WTC11 (cell line): ENCODE measurements around the gene DPP10. TPM values are rescaled to one million over a fixed set of nuclear protein-coding genes. Genes with fewer than 3 reads are reported as not detected.

Experiments used
- ATAC-seq: fragments of 200-7000 bp; cut with Tn5 transposase; 2 replicates; pipeline ENCODE4 v1.10.0; 2021; ENCODE audit warnings: mild to moderate bottlenecking, moderate library complexity
- CTCF ChIA-PET: fragments of 300-600 bp; sonication (Branson Sonifier 250); formaldehyde crosslinking; loops from one replicate; lab custom pipeline; 2021; ENCODE audit warnings: antibody characterized with exemption; lab: Charles Lee
- POLR2A ChIA-PET: fragments of 350-600 bp; sonication (Branson Sonifier 250); formaldehyde crosslinking; loops from one replicate; lab custom pipeline; 2021; ENCODE audit warnings: antibody characterized with exemption; lab: Charles Lee
- DNase-seq: peaks from one replicate; pipeline ENCODE4 v3.0.0; 2021; ENCODE audit warnings: low spot score
- H3K27ac Mint-ChIP-seq: 2 replicates; pipeline ENCODE4 v1.8.0; 2021; ENCODE audit warnings: mixed read lengths
- H3K27me3 Mint-ChIP-seq: 2 replicates; pipeline ENCODE4 v1.8.0; 2021; ENCODE audit warnings: low read depth, mild to moderate bottlenecking, moderate library complexity, mixed read lengths
- H3K36me3 Mint-ChIP-seq: 2 replicates; pipeline ENCODE4 v1.8.0; 2021; ENCODE audit warnings: mixed read lengths
- H3K4me1 Mint-ChIP-seq: 2 replicates; pipeline ENCODE4 v1.8.0; 2022; ENCODE audit warnings: mixed read lengths
- H3K4me3 Mint-ChIP-seq: 2 replicates; pipeline ENCODE4 v1.8.0; 2021; ENCODE audit warnings: mild to moderate bottlenecking, moderate library complexity, mixed read lengths
- H3K9me3 Mint-ChIP-seq: 2 replicates; pipeline ENCODE4 v1.8.0; 2021; ENCODE audit warnings: mixed read lengths
- ARID4B ChIP-seq: sonication (generic); formaldehyde crosslinking; IDR thresholded peaks from 2 replicates; pipeline ENCODE4 v1.8.0; 2023; ENCODE audit warnings: missing genetic modification reagents, mild to moderate bottlenecking, borderline replicate concordance
- CREB1 ChIP-seq: sonication (generic); formaldehyde crosslinking; IDR thresholded peaks from 2 replicates; pipeline ENCODE4 v1.8.0; 2023; ENCODE audit warnings: mild to moderate bottlenecking, missing genetic modification reagents
- ELF4 ChIP-seq: sonication (generic); formaldehyde crosslinking; IDR thresholded peaks from 2 replicates; pipeline ENCODE4 v1.8.1; 2022; ENCODE audit warnings: low read depth, mild to moderate bottlenecking, moderate library complexity, missing genetic modification reagents
- ERG ChIP-seq: fragments of 250-450 bp; sonication (Bioruptor Pico); IDR thresholded peaks from 2 replicates; pipeline ENCODE4 v1.8.0; 2021; ENCODE audit warnings: mild to moderate bottlenecking
- ETV6 ChIP-seq: sonication (generic); formaldehyde crosslinking; IDR thresholded peaks from 2 replicates; pipeline ENCODE4 v1.8.1; 2022; ENCODE audit warnings: mild to moderate bottlenecking, missing genetic modification reagents
- FOXJ3 ChIP-seq: sonication (generic); formaldehyde crosslinking; IDR thresholded peaks from 2 replicates; pipeline ENCODE4 v1.9.0; 2021; ENCODE audit warnings: missing genetic modification reagents, mild to moderate bottlenecking, borderline replicate concordance
- IRF2 ChIP-seq: sonication (generic); formaldehyde crosslinking; IDR thresholded peaks from 2 replicates; pipeline ENCODE4 v1.8.0; 2022; ENCODE audit warnings: low read depth, missing genetic modification reagents, borderline replicate concordance
- MXD4 ChIP-seq: fragments of 250-450 bp; sonication (Bioruptor Pico); IDR thresholded peaks from 2 replicates; pipeline ENCODE4 v1.8.0; 2021; ENCODE audit warnings: mild to moderate bottlenecking, moderate library complexity, borderline replicate concordance
- SMAD3 ChIP-seq: sonication (generic); formaldehyde crosslinking; IDR thresholded peaks from 2 replicates; pipeline ENCODE4 v1.8.0; 2022; ENCODE audit warnings: missing genetic modification reagents, mild to moderate bottlenecking, borderline replicate concordance
- SMAD4 ChIP-seq: sonication (generic); formaldehyde crosslinking; IDR thresholded peaks from 2 replicates; pipeline ENCODE4 v1.8.0; 2022; ENCODE audit warnings: mild to moderate bottlenecking, missing genetic modification reagents
- STAT6 ChIP-seq: sonication (generic); formaldehyde crosslinking; conservative IDR thresholded peaks from 2 replicates; pipeline ENCODE4 v1.8.1; 2023; ENCODE audit warnings: mild to moderate bottlenecking, low read depth, missing genetic modification reagents, moderate library complexity
- TCF7 ChIP-seq: sonication (generic); formaldehyde crosslinking; IDR thresholded peaks from 2 replicates; pipeline ENCODE4 v1.8.0; 2022; ENCODE audit warnings: mild to moderate bottlenecking, low read depth, missing genetic modification reagents, moderate library complexity
- ZBTB21 ChIP-seq: sonication (generic); formaldehyde crosslinking; IDR thresholded peaks from 2 replicates; pipeline ENCODE4 v1.8.1; 2023; ENCODE audit warnings: mild to moderate bottlenecking, missing genetic modification reagents, borderline replicate concordance
- ZNF263 ChIP-seq: sonication (generic); formaldehyde crosslinking; IDR thresholded peaks from 2 replicates; pipeline ENCODE4 v1.8.1; 2022; ENCODE audit warnings: low read depth, mild to moderate bottlenecking, moderate library complexity, missing genetic modification reagents
- ZNF396 ChIP-seq: fragments of 250-450 bp; sonication (Bioruptor Pico); IDR thresholded peaks from 2 replicates; pipeline ENCODE4 v1.8.0; 2021; ENCODE audit warnings: mild to moderate bottlenecking, moderate library complexity, borderline replicate concordance
- ZNF423 ChIP-seq: fragments of 250-450 bp; sonication (Bioruptor Pico); IDR thresholded peaks from 2 replicates; pipeline ENCODE4 v2.1.2; 2022; ENCODE audit warnings: mild to moderate bottlenecking, moderate library complexity
- total RNA-seq: library from RNA; stranded (reverse); gene quantifications from 3 replicates; pipeline ENCODE4 v1.2.3, GENCODE V29; 2021
- TF ChIP-seq, protein P1 (sequence below): sonication (generic); formaldehyde crosslinking; IDR thresholded peaks from 2 replicates; pipeline ENCODE4 v1.8.0; 2023; ENCODE audit warnings: missing genetic modification reagents
- TF ChIP-seq, protein P2 (sequence below): fragments of 250-450 bp; sonication (Bioruptor Pico); IDR thresholded peaks from 2 replicates; pipeline ENCODE4 v1.9.0; 2021; ENCODE audit warnings: mild to moderate bottlenecking
- TF ChIP-seq, protein P3 (sequence below): sonication (generic); formaldehyde crosslinking; IDR thresholded peaks from 2 replicates; pipeline ENCODE4 v1.8.1; 2022; ENCODE audit warnings: low read depth, mild to moderate bottlenecking, moderate library complexity, missing genetic modification reagents, borderline replicate concordance
- TF ChIP-seq, protein P4 (sequence below): sonication (generic); formaldehyde crosslinking; IDR thresholded peaks from 2 replicates; pipeline ENCODE4 v1.8.0; 2022; ENCODE audit warnings: mild to moderate bottlenecking, missing genetic modification reagents

DPP10 gene
- total RNA-seq, 1 experiment from 2014 or later, result 4.0 TPM

GRCh38 chr2:114762986-114763385 lies 320.5 kb downstream of the DPP10 start:
- no peak for ATAC-seq
- peaks cover 17% of the 10 kb centered on the region for H3K9me3 Mint-ChIP-seq
- peaks cover 5% of the 10 kb centered on the region for H3K36me3 Mint-ChIP-seq
- no peaks in the 10 kb centered on the region for H3K27me3 Mint-ChIP-seq
- CTCF ChIA-PET, result no interaction called here
- DNase-seq, result no peak
- H3K4me1 Mint-ChIP-seq, result peaks cover 5% of the 10 kb centered on the region; the same call in 1 of the 2 replicates
- POLR2A ChIA-PET, result no interaction called here
- no peak overlapping the region for H3K27ac Mint-ChIP-seq
- no peak overlapping the region for H3K4me3 Mint-ChIP-seq
- no peak for TF ChIP-seq ARID4B (CRISPR knock-in tag)
- TF ChIP-seq ZNF263 (CRISPR knock-in tag), result no peak
- no peak for TF ChIP-seq CREB1 (CRISPR knock-in tag)
- TF ChIP-seq, protein P1, sequence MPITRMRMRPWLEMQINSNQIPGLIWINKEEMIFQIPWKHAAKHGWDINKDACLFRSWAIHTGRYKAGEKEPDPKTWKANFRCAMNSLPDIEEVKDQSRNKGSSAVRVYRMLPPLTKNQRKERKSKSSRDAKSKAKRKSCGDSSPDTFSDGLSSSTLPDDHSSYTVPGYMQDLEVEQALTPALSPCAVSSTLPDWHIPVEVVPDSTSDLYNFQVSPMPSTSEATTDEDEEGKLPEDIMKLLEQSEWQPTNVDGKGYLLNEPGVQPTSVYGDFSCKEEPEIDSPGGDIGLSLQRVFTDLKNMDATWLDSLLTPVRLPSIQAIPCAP (CRISPR knock-in tag), result no peak
- TF ChIP-seq, protein P2, sequence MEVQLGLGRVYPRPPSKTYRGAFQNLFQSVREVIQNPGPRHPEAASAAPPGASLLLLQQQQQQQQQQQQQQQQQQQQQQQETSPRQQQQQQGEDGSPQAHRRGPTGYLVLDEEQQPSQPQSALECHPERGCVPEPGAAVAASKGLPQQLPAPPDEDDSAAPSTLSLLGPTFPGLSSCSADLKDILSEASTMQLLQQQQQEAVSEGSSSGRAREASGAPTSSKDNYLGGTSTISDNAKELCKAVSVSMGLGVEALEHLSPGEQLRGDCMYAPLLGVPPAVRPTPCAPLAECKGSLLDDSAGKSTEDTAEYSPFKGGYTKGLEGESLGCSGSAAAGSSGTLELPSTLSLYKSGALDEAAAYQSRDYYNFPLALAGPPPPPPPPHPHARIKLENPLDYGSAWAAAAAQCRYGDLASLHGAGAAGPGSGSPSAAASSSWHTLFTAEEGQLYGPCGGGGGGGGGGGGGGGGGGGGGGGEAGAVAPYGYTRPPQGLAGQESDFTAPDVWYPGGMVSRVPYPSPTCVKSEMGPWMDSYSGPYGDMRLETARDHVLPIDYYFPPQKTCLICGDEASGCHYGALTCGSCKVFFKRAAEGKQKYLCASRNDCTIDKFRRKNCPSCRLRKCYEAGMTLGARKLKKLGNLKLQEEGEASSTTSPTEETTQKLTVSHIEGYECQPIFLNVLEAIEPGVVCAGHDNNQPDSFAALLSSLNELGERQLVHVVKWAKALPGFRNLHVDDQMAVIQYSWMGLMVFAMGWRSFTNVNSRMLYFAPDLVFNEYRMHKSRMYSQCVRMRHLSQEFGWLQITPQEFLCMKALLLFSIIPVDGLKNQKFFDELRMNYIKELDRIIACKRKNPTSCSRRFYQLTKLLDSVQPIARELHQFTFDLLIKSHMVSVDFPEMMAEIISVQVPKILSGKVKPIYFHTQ (CRISPR knock-in tag), result no peak
- TF ChIP-seq, protein P3, sequence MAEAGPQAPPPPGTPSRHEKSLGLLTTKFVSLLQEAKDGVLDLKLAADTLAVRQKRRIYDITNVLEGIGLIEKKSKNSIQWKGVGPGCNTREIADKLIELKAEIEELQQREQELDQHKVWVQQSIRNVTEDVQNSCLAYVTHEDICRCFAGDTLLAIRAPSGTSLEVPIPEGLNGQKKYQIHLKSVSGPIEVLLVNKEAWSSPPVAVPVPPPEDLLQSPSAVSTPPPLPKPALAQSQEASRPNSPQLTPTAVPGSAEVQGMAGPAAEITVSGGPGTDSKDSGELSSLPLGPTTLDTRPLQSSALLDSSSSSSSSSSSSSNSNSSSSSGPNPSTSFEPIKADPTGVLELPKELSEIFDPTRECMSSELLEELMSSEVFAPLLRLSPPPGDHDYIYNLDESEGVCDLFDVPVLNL (CRISPR knock-in tag), result no peak
- TF ChIP-seq ELF4 (CRISPR knock-in tag), result no peak

DNA sequence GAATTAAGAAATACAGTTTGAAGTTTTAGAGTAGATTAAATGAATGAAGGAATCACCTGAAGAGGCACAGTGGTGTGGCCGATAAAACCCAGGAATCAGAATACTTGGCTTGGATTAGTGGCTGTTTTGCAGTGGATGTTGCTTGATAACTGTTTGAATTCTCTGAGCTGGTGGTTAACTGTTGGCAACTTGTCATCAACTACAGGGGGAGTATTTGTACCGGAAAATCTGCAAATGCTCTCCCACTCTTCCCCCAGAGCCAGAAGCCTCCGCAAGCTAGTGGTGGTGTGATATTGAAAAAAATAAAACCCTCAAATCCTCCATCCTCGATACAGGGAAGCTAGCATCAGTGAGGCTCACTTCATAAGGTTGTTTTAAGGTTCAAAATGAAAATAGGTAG lies 326.7 kb downstream of the DPP10 start:
- DNase-seq, result no peak
- Mint-ChIP-seq H3K36me3 (peaks cover 10% of the 10 kb centered on the region; the same call in 1 of the 2 replicates), H3K4me3 (no peak overlapping the region)
- TF ChIP-seq TCF7 (CRISPR knock-in tag) (no peak), ETV6 (no peak), ERG (CRISPR knock-in tag) (no peak), SMAD4 (CRISPR knock-in tag) (no peak), FOXJ3 (CRISPR knock-in tag) (no peak), STAT6 (CRISPR knock-in tag) (no peak), ZNF423 (CRISPR knock-in tag) (no peak), ZNF396 (CRISPR knock-in tag) (no peak), SMAD3 (CRISPR knock-in tag) (no peak), MXD4 (CRISPR knock-in tag) (no peak), ZBTB21 (no peak), IRF2 (CRISPR knock-in tag) (no peak)
- TF ChIP-seq, protein P4, sequence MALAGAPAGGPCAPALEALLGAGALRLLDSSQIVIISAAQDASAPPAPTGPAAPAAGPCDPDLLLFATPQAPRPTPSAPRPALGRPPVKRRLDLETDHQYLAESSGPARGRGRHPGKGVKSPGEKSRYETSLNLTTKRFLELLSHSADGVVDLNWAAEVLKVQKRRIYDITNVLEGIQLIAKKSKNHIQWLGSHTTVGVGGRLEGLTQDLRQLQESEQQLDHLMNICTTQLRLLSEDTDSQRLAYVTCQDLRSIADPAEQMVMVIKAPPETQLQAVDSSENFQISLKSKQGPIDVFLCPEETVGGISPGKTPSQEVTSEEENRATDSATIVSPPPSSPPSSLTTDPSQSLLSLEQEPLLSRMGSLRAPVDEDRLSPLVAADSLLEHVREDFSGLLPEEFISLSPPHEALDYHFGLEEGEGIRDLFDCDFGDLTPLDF (CRISPR knock-in tag), result no peak

More for the DNA sequence above, 326.7 kb downstream of the DPP10 start:
- ATAC-seq, result no peak
- no peak overlapping the region for H3K27ac Mint-ChIP-seq
- CTCF ChIA-PET, result interaction anchor here (1.6 kb wide), 1 partner anchor 103 kb away, joined by 3 read pairs; no protein-coding TSS in a partner anchor
- peaks cover 20% of the 10 kb centered on the region for H3K9me3 Mint-ChIP-seq
- H3K27me3 Mint-ChIP-seq, result no peaks in the 10 kb centered on the region
- peaks cover 7% of the 10 kb centered on the region for H3K4me1 Mint-ChIP-seq
- POLR2A ChIA-PET, result no interaction called here
